CD4-positive, alpha-beta T cell treated with Interleukin-4 for 1 hour (primary cell): ENCODE measurements around the gene ZMYND8.

Experiments
- DNase-seq, 2 donors: peaks; one replicate each; pipeline ENCODE4 v3.0.0-alpha.2; 2020 to 2022

Gene ZMYND8

DNA sequence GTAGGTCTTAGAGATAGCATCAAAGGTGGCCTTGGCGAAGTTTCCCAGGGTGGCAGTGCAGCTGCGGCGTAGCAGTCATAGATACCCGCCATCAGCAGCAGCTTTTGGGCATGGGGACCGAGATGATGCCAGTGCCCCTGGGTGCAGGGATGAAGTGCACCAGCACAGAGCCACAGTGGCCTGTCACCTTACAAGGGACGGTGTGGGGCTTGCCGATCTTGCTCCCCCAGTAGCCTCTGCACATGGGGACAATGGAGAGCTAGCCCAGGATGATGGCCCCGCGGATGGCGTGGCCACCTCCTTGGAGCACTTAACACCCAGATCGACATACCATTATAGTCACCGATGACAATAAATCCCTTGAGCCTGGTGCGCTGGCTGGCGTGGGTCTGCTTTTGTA, 195.5 kb downstream of the ZMYND8 start:
- DNase-seq = no peak

- no peak for DNase-seq
Observed at GRCh38 chr20:47160240-47160639, 196.3 kb downstream of the ZMYND8 start.
